ENCODE measurements around the gene CDC42EP5. TPM values are rescaled to one million over a fixed set of nuclear protein-coding genes. Genes with fewer than 3 reads are reported as not detected.

CDC42EP5 gene
- total and polyA plus RNA-seq, 10 of the 15 experiments (the other 5 are each of a cell fraction or from before 2014, with no cell fraction given), result 0.42 to 1.8 (median 1.4) TPM; not detected in 6

- no peak for TF ChIP-seq TAF1 (IDR thresholded peaks at IDR 0.05; ENCODE audit: borderline replicate concordance, low read depth, low read length)
- TF ChIP-seq, protein P1, sequence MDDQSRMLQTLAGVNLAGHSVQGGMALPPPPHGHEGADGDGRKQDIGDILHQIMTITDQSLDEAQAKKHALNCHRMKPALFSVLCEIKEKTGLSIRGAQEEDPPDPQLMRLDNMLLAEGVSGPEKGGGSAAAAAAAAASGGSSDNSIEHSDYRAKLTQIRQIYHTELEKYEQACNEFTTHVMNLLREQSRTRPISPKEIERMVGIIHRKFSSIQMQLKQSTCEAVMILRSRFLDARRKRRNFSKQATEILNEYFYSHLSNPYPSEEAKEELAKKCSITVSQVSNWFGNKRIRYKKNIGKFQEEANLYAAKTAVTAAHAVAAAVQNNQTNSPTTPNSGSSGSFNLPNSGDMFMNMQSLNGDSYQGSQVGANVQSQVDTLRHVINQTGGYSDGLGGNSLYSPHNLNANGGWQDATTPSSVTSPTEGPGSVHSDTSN (IDR thresholded peaks at IDR 0.05; ENCODE audit: insufficient replicate concordance, low read depth, low read length), result no peak
- TF ChIP-seq ZNF384 (IDR thresholded peaks at IDR 0.05; ENCODE audit: borderline replicate concordance, low read depth, low read length), result no peak
- TF ChIP-seq SMARCA5 (IDR thresholded peaks at IDR 0.05), result no peak
- TF ChIP-seq, protein P2, sequence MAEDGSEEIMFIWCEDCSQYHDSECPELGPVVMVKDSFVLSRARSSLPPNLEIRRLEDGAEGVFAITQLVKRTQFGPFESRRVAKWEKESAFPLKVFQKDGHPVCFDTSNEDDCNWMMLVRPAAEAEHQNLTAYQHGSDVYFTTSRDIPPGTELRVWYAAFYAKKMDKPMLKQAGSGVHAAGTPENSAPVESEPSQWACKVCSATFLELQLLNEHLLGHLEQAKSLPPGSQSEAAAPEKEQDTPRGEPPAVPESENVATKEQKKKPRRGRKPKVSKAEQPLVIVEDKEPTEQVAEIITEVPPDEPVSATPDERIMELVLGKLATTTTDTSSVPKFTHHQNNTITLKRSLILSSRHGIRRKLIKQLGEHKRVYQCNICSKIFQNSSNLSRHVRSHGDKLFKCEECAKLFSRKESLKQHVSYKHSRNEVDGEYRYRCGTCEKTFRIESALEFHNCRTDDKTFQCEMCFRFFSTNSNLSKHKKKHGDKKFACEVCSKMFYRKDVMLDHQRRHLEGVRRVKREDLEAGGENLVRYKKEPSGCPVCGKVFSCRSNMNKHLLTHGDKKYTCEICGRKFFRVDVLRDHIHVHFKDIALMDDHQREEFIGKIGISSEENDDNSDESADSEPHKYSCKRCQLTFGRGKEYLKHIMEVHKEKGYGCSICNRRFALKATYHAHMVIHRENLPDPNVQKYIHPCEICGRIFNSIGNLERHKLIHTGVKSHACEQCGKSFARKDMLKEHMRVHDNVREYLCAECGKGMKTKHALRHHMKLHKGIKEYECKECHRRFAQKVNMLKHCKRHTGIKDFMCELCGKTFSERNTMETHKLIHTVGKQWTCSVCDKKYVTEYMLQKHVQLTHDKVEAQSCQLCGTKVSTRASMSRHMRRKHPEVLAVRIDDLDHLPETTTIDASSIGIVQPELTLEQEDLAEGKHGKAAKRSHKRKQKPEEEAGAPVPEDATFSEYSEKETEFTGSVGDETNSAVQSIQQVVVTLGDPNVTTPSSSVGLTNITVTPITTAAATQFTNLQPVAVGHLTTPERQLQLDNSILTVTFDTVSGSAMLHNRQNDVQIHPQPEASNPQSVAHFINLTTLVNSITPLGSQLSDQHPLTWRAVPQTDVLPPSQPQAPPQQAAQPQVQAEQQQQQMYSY (CRISPR knock-in tag; IDR thresholded peaks at IDR 0.05), result no peak
- TF ChIP-seq IRF5 (IDR thresholded peaks at IDR 0.05; ENCODE audit: borderline replicate concordance), result no peak
- TF ChIP-seq PAX8 (IDR thresholded peaks at IDR 0.05), result no peak
- TF ChIP-seq NFXL1 (IDR thresholded peaks at IDR 0.05; ENCODE audit: borderline replicate concordance), result no peak
- TF ChIP-seq ELK1 (IDR thresholded peaks at IDR 0.05; ENCODE audit: low read depth, low read length), result no peak
- TF ChIP-seq, protein P3, sequence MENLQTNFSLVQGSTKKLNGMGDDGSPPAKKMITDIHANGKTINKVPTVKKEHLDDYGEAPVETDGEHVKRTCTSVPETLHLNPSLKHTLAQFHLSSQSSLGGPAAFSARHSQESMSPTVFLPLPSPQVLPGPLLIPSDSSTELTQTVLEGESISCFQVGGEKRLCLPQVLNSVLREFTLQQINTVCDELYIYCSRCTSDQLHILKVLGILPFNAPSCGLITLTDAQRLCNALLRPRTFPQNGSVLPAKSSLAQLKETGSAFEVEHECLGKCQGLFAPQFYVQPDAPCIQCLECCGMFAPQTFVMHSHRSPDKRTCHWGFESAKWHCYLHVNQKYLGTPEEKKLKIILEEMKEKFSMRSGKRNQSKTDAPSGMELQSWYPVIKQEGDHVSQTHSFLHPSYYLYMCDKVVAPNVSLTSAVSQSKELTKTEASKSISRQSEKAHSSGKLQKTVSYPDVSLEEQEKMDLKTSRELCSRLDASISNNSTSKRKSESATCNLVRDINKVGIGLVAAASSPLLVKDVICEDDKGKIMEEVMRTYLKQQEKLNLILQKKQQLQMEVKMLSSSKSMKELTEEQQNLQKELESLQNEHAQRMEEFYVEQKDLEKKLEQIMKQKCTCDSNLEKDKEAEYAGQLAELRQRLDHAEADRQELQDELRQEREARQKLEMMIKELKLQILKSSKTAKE (IDR thresholded peaks at IDR 0.05; ENCODE audit: low read depth, poor library complexity, severe bottlenecking), result no peak
- no peak for TF ChIP-seq RELA (IDR thresholded peaks at IDR 0.05; ENCODE audit: borderline replicate concordance, partially characterized antibody)
- TF ChIP-seq, protein P4, sequence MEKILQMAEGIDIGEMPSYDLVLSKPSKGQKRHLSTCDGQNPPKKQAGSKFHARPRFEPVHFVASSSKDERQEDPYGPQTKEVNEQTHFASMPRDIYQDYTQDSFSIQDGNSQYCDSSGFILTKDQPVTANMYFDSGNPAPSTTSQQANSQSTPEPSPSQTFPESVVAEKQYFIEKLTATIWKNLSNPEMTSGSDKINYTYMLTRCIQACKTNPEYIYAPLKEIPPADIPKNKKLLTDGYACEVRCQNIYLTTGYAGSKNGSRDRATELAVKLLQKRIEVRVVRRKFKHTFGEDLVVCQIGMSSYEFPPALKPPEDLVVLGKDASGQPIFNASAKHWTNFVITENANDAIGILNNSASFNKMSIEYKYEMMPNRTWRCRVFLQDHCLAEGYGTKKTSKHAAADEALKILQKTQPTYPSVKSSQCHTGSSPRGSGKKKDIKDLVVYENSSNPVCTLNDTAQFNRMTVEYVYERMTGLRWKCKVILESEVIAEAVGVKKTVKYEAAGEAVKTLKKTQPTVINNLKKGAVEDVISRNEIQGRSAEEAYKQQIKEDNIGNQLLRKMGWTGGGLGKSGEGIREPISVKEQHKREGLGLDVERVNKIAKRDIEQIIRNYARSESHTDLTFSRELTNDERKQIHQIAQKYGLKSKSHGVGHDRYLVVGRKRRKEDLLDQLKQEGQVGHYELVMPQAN (conservative IDR thresholded peaks at IDR 0.05), result no peak
These were observed 53.9 kb downstream of the CDC42EP5 start (continued) for GRCh38 chr19:54418930-54419800.

All from GM12878 (cell line).